ENCODE results near the gene HMCN1. TPM values are rescaled to one million over a fixed set of nuclear protein-coding genes. Genes with fewer than 3 reads are reported as not detected.

The HMCN1 gene
- total RNA-seq, 1 experiment from 2014 or later: under 0.01 TPM

- no peak for DNase-seq (ENCODE audit: low read depth)
These were observed 231.7 kb downstream of the HMCN1 start for GRCh38 chr1:185965870-185966269.

DNA sequence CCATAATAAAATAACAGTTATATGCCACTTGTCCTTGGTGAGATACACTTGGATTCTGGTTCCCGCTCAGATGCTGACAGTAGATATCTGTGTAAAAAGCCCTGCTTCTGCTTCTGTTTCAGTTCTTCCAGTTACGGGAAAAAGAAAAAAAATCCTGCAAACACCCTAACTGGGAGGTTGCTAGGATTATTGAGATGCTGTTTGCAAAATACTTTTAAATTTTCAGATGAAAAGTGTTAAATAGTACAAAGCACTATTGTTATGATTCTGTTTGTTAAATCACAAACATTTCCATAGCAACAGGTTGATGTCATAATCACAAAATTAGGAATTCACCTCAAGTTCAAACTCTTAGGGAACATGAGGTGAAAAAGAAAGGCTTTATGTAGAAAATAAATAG, 232.3 kb downstream of the HMCN1 start:
- DNase-seq (ENCODE audit: low read depth): no peak

DNA sequence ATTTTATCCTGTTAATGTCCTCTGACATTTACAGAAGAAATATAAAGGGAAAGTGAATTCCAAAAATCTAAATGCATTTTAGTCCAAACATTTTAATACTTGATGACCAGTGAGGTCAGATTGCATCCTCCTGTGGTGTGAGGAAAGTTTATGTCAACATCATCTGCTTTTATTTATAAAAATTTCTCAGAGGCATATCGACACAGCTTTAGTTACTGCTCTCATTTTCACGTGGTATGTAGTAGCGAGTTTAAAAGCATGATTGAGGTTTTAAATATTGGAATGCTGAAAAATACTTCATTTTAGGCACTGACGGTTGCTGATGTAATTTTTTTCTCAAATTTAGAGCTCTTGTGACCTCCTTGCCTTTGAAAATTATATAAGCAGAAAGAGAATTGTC, 234.8 kb downstream of the HMCN1 start:
- no peak for DNase-seq (ENCODE audit: low read depth)

DNA sequence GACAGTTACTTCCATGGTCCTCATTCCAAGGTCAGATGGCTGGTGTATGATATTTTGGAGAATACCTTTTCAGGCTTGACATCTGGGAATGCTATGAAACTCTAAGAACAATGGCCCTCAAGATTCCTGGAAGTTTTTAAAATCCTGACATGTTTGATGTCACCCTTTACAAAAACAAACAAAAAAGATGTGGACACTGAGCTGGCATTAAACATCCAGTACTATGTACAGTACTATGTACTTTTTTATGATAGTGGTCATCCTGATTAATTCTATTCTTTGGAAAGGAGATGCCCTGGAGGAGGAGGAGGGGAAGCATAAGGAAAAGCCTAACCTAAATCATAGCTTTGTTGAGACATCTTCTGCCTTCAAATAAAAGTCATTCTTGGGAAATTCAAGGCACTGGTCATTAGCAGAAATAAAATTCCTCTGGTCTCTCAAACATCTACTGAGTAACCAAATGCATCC, 235.4 kb downstream of the HMCN1 start:
- DNase-seq (ENCODE audit: low read depth): no peak

DNA sequence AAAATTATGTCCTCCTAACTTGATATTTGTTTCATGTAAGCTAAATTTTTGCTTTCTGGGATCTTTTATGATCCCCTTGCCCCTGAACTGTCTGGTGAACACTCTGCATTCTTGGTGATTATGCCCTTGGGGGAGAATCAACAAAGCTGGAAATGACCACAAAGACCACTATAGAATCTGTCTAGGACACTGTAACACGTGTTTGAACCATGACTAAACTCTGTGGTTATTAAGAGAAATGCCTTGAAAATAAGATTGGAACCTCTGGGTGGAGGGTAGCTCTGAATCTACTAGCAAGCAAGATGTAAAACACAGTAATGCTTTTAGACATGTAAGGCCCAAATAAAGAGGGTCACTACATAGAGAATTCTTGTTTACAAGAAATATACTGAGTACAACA, 237.5 kb downstream of the HMCN1 start:
- peak; percentile 58 for DNase-seq (ENCODE audit: low read depth)

DNA sequence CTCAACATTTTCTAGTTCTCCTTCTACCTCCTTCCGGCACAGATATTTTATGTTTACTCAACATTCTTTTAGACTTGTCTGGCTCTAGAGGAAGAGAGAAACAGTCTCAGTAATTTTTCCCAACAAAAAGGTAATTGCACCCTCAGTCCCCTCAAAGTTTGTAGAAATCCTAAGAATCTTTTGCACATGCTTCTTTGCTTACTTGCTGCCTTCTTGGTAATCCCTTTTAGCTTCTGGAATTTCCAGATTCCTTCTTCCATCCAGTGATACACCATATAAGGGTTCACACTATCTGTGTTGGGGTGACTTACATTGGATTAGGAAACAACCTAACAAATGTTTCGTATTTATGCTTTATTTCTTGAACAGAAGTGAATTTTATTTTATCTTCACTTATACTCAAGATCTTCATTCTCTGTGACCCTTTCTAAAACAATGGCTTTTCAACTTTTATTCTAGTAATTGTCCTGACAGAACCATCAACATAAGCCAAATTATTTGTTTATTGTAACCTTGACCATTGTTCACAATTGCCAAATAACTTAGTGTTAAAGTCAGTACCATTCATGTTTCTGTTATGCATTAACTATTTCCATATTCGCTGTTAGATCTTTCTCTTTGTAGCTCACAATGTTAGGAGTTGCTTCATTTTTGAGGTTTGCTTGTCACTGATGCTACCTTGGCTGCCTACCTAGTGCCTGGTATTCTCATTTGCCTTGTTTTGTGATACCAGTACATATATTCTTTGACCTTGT, 238.1 kb downstream of the HMCN1 start:
- DNase-seq (ENCODE audit: low read depth): no peak

DNA sequence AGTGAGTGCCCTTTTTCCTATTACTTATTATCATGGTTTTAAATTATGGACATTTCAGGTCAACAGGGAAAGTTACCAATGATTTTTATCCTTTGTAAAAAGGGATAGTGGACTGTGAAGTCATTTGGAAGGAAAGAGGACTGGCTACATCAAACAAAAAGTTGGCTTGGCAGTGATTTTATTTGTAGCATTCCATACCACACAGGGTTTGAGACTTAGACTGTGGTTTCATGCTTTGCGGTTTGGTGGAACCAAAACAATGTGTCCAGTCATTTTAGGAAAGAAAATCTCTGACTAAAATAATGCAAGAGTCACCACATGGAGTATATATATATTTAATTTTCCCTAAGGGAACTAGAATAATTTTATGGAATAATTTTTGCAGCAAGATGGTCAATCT, 239.5 kb downstream of the HMCN1 start:
- DNase-seq (ENCODE audit: low read depth): peak; percentile 81

DNA sequence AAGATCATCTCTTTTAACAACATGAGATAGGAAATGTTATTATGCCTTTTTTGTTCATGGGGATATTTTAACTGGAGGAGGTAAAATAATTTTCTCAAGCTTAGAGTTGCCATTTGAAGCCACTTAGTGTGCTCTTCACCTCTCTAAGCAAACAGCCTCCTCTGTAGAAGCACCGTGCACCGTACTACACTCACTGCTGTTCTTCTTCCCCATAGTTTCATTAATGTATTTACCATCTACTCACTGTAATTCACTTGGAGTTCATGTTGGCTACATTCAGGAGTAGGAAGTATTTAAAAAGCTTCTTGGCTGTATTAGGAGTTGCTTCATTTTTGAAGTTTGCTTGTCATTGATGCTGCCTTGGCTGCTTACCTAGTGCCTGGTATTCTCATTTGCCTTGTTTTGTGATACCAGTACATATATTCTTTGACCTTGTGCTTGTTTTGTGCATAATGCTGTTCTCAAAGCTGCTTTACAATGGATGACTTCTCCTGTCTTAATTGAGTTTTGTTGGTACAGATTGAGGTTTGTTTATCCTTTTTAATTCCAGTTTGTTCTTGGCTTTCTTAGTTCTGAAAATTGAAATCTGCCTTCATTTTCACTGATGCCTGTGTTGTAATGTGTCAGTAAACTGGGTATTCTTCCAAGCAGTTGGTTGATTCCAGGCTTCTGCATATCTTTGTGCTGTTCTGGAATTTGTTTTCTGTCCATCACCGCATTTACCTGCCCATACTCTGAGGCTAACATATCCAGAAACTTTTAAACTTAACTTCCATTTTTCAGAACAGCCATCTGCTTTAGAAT, 240.4 kb downstream of the HMCN1 start:
- no peak for DNase-seq (ENCODE audit: low read depth)

- no peak for DNase-seq (ENCODE audit: low read depth)
These were observed 246.7 kb downstream of the HMCN1 start for GRCh38 chr1:185980891-185981290.

- no peak for DNase-seq (ENCODE audit: low read depth)
These were observed 250.1 kb downstream of the HMCN1 start for GRCh38 chr1:185984113-185984836.

- no peak for DNase-seq (ENCODE audit: low read depth)
These were observed 253.6 kb downstream of the HMCN1 start for GRCh38 chr1:185987611-185988321.

GRCh38 chr1:185990565-185990964, 256.4 kb downstream of the HMCN1 start:
- no peak for DNase-seq (ENCODE audit: low read depth)

DNA sequence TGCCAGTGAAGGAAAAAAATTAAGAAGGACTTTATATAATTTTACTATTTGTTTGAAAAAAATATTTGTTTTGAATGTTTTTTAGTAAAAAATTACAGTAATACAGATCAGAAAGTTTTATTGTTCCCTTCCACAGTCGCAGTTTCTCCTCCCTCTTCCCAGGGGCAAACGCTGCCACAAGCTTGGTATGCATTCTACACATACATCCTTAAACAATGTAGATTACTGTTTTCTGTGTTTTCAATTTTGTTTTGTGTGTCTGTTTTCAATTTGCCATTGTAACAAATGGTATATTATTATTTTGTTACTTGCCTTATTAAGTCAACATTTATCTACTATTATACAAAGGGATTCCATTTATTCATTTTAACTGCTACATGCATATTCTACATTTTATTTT, 257.1 kb downstream of the HMCN1 start:
- no peak for DNase-seq (ENCODE audit: low read depth)

DNA sequence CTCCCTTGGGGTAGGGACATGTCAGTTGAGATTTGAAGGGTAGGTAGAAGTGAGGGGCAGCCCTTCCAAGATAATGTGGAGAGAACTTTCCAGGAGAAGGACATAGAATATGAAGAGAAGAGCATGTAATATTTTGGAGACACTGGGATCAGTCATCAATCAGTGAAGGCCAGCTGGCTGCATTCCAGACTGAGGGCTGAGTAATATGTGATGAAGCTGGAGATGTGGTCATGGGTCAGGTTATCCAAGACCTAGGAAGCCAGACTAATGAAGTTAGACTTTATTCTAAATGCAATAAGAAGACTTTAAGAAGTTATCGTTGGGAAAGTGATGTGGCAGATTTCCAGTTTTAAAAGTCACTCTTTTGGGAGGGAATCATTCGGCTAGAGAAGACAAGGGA, 262.0 kb downstream of the HMCN1 start:
- peak; percentile 58 for DNase-seq (ENCODE audit: low read depth)

- no peak for DNase-seq (ENCODE audit: low read depth)
These were observed 264.2 kb downstream of the HMCN1 start for GRCh38 chr1:185998391-185998790.

DNA sequence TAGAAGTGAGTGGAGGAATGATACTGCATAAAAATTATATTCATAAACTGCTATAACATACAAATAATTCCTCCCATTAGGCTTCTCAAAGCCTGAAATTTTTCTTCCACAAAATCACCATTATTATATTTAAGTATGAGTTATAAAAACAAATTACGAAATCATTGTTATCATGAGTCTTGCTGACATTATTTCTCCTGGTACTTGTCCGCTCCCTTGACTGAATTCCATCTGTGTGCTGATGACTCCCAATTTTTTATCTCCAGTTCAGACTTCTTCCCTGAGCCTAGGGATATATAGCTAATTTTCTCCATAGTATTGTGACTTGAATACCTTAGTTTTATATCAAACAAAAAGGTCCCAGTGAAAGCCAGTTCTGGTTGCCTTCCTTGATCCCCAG, 268.2 kb downstream of the HMCN1 start:
- no peak for DNase-seq (ENCODE audit: low read depth)

DNA sequence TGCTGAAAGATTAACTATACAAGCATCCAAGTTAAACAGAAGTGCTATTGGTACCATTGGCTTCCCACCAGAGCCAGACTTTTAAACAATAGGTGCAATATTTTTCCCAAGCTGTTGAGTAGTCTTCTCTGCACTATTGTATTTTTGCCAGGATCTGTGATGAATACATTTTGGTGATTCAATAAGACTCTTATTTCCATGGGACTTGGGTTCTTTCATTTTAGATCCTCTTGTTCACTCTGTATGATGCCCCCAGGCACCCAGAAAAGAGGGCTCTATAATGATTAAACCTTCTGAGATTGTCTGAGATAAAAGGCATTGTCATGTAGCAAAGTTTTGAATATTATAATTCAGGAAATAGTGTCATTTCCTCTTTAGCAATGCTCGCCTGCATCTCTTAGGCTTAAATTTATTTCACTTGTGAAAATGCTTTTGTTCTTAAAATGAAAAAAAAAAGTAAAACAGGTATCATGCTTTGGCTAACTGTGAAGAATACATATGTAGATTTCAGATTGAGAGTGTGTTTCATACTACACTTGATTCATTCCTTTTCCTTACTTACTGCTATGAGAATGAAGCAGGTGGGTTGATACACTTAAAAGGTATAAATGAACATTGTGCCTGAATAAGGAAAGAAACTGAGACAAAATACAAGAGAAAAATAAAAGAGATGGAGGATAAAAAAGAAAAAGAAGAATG, 275.0 kb downstream of the HMCN1 start:
- DNase-seq (ENCODE audit: low read depth): no peak

DNA sequence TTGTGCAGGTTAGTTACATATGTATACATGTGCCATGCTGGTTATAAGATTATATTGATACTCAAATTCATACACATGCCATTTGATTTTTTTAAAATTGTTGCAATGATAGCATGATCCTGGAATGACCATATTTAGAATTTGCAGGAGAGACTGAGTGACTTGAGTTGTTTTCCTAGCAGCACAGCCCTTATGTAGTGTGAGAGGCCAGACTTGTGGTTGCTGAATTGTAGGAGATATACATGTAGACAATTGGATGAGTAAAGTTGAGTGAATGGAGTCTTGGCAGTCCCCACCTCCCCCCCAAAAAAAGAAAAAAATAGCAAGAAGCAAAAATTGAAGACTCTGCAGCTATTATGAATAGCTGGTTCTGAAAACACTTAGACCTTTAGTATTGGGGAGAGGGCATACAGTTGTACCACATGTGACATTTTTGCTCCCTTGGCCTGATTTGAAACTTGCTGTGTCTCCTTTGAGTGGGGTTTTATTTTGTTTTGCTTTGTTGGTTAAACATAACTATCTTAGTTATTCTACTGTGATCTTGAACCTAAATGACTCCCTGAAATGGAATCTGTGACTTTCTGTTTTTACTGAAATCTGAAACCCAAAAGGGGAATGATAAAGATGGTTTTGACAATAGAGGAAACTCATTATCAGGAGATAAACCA, 280.3 kb downstream of the HMCN1 start:
- DNase-seq (ENCODE audit: low read depth): no peak

DNA sequence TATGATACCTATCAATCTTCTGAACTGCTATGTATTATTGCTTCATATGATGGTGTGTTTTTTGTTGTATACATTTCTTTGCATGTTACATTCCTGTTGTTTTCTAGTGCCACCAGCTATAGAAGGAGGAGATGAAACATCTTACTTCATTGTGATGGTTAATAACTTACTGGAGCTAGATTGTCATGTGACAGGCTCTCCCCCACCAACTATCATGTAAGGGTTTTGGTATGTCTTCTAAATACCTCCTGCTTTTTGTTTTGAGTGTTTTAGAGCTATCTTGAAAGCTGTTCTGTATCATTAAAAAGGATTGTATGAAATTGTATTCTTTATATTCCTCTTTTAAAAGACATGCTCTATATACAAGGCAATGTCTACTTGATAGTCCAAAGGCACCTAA, 282.7 kb downstream of the HMCN1 start:
- no peak for DNase-seq (ENCODE audit: low read depth)

DNA sequence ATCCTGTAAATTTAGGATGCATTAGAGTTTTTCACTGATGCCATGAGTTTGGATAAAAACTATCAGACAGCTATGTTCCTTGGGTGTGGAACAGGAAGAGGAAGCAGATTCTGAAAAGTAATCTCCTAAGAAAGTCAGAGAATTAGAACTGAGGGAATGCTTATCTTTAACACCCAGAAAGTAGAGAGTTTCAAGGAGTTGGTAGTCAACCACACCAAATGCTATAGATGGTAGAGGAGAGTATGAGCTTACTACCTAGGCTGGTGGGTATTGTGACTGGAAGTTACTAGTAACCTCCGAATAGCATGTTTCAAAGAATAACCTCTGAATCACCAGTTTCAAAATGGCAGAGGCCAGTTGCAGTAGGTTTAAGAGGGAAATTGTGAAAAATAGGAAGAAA, 288.0 kb downstream of the HMCN1 start:
- DNase-seq (ENCODE audit: low read depth): no peak

All from LHCN-M2 (cell line).